SK-MEL-5 (cell line): ENCODE data around the gene NPIPA5. TPM values are rescaled to one million over a fixed set of nuclear protein-coding genes. Genes with fewer than 3 reads are reported as not detected.
"Not testable (repeated sequence)": the region's sequence is repeated elsewhere in the genome, so short reads cannot be mapped to it uniquely, and the experiment has no call there.

Experiments
- DNase-seq: peaks from one replicate; pipeline ENCODE4 v3.0.0-alpha.2; 2016; ENCODE audit warnings: low read depth, low spot score
- in situ Hi-C: cut with HindIII; loops from 2 replicates; pipeline ENCODE4 v1.10.0; 2016; ENCODE audit warnings: low sequenced_read_pairs, high pct_unique_total_duplicates, low pct_unique_long_range_greater_than_20kb
- total RNA-seq: library from RNA; depleted of rRNA; stranded (reverse); fragments of >200 nt; shearing (Covaris generic); gene quantifications from 2 replicates; pipeline ENCODE4 v1.2.3, GENCODE V29; 2014; rRNA removed

Gene NPIPA5
- total RNA-seq, 1 experiment from 2014 or later, result 0.32 TPM

DNA sequence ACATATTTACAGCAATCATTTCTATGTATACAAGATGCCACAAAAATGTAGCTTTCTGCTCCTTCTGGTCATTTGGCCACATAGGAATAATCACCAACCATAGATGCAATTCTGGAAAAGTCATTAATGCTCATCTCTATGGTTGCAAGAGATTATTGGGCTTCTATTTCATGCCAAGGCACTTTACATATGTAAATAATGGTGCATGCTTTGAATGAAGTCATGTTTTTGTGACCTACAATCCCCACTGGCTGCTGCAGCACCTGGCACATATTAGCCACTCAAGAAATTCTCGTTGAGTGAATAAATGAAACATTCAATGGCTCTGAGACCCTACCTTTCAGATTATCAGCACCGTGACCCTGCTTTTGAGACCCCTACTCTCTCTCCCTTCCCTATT lies 47.1 kb downstream of the NPIPA5 start:
- DNase-seq, in situ Hi-C loops: not testable (repeated sequence)

DNA sequence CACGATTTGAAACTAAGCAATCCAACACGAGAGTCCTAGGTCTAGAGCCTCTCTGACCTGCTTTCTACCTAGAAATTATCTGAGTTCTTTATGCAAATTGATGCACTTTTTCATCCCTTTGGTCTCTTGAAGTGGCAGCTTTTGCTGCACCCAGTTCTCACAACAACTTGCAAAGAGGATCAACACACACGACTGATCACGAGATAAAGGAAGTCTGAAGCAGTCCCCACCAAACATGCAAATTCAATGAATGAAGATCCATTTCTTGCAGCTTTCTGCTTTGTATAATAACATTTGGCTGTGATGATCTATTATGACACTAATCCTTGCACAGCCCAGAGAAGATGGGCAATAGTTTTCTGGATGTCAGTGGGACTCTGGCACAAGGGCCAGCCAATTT lies 53.1 kb downstream of the NPIPA5 start:
- in situ Hi-C loops, result not testable (repeated sequence)

DNA sequence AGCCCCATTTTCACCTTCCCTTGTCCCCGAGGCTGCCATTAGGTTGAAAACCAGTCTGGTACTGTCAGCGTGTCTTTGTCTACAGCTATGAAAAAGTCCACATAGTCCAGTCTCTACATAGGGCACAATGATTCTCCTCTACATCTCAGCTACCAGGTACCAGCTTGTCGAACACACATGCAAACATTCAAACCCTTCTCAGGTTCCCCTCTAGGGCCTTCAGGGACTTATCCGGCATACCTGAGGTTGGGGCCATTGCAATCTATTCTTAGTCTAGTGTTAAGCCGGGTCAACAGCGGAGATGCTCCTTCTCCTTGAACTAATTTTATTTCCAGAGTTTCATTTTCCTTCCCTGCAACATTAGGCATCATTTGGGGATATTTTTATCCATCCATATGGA lies 54.7 kb downstream of the NPIPA5 start:
- in situ Hi-C loops, result not testable (repeated sequence)

More for the DNA sequence above, 53.1 kb downstream of the NPIPA5 start:
- DNase-seq, result not testable (repeated sequence)

DNA sequence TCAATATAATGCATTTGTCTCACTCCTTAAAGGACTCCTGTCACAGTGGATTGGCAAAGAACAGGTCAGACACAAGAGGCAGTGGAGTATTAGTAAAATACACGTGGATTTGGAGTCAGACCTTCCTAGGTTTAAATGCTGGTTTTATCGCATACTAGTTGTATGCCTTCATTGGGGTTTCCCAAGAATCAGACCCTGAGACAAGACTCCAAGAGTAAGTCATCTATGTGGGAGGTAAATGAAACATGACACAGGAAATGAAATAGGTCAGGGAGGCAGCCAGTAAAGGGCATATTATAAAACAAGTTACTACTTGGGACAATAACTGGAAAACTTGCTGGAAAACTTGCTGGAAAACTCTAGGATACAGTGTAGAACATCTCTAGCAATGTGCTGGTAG lies 56.9 kb downstream of the NPIPA5 start:
- in situ Hi-C loops, DNase-seq: not testable (repeated sequence)

More for the DNA sequence above, 54.7 kb downstream of the NPIPA5 start:
- not testable (repeated sequence) for DNase-seq

DNA sequence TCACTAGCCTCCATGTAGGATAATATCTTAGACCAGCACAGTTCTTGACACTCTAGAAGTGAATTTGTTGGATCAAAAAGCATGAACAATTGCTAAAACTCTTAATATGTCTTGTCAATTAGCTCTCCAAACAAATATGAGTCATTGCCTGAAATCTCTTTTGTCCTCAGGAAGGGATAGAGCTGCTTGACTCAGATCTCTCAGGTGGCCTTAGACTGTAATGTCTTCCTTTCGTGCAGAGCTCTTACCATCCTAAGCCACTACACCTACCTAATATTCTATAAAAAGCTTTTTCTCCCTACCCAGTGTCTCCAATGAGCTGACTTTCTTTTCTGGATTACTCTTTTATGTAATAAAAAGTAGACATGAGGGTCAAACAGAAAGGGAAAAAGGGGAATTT lies 63.5 kb downstream of the NPIPA5 start:
- DNase-seq, in situ Hi-C loops: not testable (repeated sequence)

Other genes with a start within 250 kb of the NPIPA5 start
- gene MPV17L, start 17.5 kb upstream of the NPIPA5 start, total RNA-seq, result not detected in 2 replicates
- gene BMERB1, start 56.3 kb upstream of the NPIPA5 start, total RNA-seq, result 8.7 and 12.4 TPM in 2 replicates